Activated T-cell treated with anti-CD3 and anti-CD28 coated beads for 1 hour (primary cell): Measurements from ENCODE around the gene MARVELD1.
A peak's percentile ranks its signal among the peaks of the same experiment; 100 is the strongest.
"Not testable (repeated sequence)": the region's sequence is repeated elsewhere in the genome, so short reads cannot be mapped to it uniquely, and the experiment has no call there.

Experiments
- DNase-seq: peaks from one replicate; pipeline ENCODE4 v3.0.0-alpha.2; 2020; ENCODE audit warnings: low read depth

Gene MARVELD1

DNA sequence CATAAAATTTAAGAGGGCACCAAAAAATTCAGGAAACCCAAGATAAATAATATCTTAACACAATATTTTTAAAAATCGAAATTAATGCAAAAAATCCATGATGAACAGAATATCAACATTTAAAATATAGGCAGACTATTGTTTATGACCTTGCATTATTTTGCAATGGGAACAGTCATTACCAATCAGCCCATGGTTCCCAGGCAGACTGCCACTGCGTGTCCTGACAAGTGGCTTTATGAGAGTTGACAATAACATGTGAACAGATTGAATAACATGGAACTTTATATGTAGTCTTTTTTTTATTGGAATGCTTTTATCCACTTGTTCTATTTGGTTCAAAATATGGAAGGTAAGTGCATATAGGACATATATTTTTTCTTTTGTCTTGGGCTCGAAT lies 23.4 kb upstream of the MARVELD1 start:
- DNase-seq = no peak

GRCh38 chr10:97698072-97698655 lies 15.4 kb upstream of the MARVELD1 start:
- not testable (repeated sequence) for DNase-seq

DNA sequence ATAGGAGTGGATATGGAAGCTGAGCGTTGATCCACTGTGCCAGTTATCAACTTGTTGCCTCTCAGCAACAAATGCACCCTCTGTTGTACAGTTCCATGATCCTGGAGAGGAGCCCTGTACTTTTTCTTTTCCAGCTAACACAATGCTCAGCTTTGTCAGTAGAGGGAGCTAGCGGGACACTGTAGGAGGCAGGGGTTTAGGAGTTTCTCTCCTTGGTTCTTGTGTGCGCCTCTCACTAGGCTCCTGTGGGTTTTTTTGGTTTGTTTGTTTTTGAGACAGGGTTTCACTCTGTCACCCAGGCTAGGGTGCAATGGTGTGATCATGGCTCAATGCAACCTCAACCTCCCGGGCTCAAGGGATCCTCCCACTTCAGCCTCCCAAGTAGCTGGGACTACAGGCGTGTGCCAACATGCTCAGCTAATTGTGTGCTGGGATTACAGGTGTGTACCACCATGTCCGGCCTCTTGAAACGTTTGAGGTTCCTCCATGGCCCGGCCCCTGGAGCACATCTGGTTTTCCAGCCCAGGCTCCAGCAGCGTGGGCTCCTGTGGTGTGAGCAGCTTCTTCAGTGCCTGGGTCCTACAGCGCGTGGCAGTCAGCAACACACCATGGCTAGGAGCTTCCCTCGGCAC lies 12.0 kb upstream of the MARVELD1 start:
- peak; percentile 9 for DNase-seq

DNA sequence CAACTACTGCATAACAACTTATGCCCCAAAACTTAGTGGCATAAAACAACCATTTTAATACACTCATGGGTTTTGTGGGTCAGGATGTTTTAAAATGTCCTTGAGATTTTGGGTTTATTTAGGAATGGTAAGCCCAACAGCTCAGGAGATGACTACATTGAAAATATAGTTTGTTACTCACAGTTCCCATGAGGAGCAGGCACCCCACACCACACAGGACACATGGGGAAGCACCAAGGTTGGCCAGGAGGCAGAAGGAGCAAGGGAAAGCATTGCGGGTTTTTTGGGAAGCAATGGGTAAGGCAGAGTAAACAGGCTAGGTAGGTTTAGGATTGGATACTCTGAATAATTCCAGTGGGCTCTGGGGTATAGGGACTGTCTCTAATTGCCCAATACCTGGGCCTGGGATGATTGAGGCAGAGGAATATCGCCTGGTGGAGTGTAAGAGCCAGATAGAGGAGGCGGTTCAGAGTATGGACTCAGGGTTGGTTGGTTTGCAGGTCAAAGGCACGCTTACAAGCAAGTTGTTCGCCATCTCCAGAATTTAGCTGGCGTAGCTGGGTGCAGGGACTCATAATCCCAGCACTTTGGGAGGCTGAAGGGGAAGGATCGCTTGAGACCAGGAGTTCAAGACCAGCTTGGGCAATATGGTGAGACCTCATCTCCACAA lies 10.0 kb upstream of the MARVELD1 start:
- DNase-seq = no peak

DNA sequence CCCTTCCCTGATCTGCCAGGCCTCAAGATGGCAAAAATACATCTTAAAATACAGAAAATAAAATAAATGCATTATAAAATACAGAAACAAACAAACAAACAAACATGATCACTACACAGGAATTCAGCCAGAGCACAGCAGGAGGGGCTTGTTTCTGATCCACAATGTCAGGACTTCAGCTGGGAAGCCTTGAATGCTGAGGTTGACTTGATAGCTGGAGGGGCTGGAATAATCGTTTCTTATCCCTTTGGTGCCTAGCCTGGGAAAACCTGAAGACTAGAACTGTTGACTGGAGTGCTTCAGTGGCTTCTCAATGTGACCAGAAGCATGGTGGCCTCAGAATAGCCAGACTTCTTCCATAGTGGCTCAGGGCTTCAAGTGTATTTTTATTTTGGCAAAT lies 9.2 kb upstream of the MARVELD1 start:
- DNase-seq = no peak

GRCh38 chr10:97705006-97705670 lies 8.4 kb upstream of the MARVELD1 start:
- DNase-seq = no peak

GRCh38 chr10:97707134-97707861 lies 6.2 kb upstream of the MARVELD1 start:
- DNase-seq = no peak

DNA sequence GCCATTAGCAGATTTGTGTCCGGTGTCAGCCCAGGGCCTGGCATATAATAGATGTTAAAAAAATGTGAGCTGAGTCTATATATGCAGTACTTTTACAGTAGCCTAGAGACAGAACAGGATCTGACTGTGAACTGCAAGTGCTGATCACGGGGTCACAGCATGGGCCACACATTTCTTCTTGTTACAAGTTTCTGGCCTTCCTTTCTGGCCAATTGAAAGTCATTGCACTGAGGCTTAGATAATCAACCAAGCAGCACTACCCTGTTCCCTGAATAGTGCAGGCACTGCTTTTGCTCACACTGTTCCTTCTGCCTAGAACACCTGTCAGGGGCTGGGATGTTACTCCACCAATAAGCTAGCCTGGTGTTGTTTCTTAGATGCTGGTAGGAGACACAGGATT lies 5.4 kb upstream of the MARVELD1 start:
- DNase-seq = no peak

DNA sequence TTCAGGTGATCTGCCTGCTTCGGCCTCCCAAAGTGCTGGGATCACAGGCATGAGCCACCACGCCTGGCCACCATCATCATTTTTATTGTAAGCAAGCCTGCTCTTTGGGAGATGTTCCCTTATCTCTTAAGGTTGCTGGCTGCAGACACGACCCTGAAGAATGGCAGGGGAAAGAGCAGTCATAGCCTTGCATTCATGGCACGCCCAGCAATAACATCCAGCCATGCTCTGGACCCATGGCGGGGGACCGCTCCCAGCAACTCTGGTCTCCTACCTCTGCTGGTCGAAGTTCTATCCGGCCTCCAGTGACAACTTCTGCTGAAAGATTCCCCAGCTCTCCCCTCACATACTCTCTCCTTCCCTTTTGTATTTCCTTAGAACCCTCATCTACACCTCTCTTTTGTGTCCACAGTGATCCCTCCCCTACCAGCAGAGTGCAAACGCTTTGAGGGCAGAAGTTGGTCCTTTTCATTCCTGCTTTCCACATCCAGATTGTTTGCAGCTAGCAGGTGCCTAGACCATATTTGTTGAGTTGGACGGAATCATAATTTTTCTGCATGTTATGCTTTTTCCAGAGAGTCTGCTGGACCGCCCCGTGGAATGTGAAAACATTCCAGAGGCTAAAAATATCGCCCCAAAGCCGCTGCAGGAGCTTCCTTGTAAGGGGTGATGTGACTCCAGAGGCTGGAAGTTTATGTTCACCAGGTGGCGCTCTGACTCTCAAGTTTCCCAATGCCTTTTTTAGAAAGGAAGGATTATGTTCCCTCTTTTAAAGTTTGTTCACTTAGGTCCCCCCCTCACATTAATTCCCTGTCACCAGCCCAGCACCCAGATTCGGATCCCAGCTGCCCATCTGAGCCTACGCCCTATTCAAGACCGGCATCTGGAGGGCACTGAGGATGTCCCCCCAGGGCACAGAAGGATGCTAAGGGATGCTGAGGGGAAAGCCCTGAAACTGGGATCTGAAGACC lies 4.3 kb upstream of the MARVELD1 start:
- DNase-seq = peak; percentile 22

- DNase-seq = no peak
Measured at GRCh38 chr10:97711640-97712572, 1.6 kb upstream of the MARVELD1 start.

GRCh38 chr10:97713826-97714400 lies 383 bp downstream of the MARVELD1 start:
- peak; percentile 25 for DNase-seq

DNA sequence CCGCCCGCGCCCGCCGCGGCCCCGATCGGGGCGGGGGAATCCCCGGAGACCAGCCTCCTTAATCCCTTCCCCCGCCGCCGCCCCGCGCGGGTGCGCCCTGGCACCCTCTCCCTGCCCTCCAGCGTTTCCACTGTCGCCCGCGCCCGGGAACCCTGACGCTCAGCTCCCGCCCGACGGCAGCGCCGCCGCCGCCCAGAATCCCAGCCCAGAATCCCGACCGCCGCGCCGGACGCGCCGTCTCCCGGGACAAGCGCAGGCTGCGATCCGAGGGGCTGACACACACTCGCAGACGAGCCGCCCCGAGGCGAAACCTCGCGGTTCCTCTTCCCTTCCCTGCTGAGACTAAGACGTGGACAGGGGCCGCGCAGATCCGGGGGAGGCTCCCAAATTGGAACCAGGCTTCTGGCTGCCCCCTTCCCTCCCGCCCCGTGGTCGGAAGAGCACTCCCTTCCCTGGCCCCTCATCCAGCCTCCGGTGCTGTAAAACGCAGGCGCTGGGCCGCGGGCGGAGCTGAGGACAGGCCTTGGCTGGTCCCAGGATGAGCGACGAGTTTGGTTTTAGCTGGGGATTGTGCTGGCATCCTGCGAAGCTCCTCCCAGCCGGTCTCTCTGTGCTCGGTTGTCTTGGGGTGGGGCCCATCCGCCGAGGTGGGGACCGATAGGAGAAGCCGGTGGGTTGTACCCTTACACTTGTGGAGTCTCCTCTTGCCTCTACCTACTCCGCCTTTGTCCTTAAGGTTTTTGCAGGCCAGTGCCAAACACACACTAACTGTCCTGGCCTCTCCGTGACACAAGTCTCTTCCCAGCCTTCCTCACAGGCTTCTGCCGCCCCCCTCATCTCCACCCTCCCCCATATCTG lies 1.1 kb downstream of the MARVELD1 start:
- no peak for DNase-seq

- no peak for DNase-seq
Measured at GRCh38 chr10:97715259-97715874, 1.8 kb downstream of the MARVELD1 start.

GRCh38 chr10:97717627-97718026 lies 4.1 kb downstream of the MARVELD1 start:
- no peak for DNase-seq

DNA sequence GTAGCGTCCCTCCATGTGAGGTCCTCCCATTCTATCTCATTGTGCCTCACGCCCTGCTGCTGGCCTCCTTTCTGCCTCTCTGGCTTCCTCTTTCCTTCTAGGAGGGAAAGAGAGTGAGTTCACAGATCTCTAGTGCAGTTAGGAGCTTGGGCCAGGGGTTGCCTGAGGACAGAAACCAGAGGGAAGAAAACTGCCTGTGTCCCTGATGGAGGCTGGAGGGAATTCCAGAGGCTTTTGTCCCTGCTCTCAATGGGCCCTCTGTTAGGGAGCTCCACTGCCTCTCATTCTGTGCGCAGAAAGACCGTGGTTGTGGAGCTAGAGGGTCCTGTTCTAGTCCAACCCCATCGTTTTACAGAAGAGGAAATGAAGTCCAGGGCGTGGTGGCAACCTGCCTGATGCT lies 4.6 kb downstream of the MARVELD1 start:
- DNase-seq = no peak

DNA sequence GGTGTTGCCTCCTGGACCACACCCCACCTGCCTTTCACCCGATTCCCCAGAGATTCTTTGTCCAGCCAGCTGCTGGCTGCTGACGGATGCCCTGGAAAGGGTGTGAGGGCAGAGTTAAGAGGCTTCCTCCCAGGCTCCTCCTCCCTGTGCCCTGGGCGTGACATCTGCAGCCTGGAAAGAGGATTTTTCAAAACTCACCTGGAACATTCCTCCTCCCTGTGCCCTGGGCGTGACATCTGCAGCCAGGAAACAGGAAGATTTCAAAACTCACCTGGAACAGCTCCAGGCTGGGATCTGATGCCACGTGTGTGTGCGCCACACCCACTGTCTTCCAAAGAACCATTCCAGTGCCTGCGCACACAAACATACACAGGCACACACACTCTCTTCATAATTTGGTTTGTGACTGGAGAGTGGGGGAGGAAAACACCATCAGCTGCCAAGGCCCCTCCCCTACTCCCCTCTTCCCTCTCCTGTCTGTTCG lies 5.2 kb downstream of the MARVELD1 start:
- no peak for DNase-seq

GRCh38 chr10:97719602-97720001 lies 6.1 kb downstream of the MARVELD1 start:
- DNase-seq = no peak
